GM19240 (cell line): ENCODE measurements around the gene ARPC1B.

Experiments used
- DNase-seq: peaks from one replicate; pipeline ENCODE4 v3.0.0; 2011; ENCODE audit warnings: low spot score; ENCODE audit not compliant: insufficient read length

Gene ARPC1B

GRCh38 chr7:99389772-99390171 lies 15.2 kb downstream of the ARPC1B start:
- DNase-seq: no peak

GRCh38 chr7:99390941-99391602 lies 16.5 kb downstream of the ARPC1B start:
- DNase-seq: no peak

- DNase-seq: no peak
Observed at GRCh38 chr7:99392046-99392445, 17.5 kb downstream of the ARPC1B start.

GRCh38 chr7:99392659-99393354 lies 18.3 kb downstream of the ARPC1B start:
- no peak for DNase-seq

- no peak for DNase-seq
Observed at GRCh38 chr7:99393355-99394187, 19.0 kb downstream of the ARPC1B start.

- no peak for DNase-seq
Observed at GRCh38 chr7:99394188-99394502, 19.6 kb downstream of the ARPC1B start.

- DNase-seq: no peak
Observed at GRCh38 chr7:99395616-99396327, 21.2 kb downstream of the ARPC1B start.

GRCh38 chr7:99396418-99397296 lies 22.1 kb downstream of the ARPC1B start:
- no peak for DNase-seq

- DNase-seq: no peak
Observed at GRCh38 chr7:99397297-99397983, 22.9 kb downstream of the ARPC1B start.

- DNase-seq: no peak
Observed at GRCh38 chr7:99398891-99399445, 24.4 kb downstream of the ARPC1B start.

- no peak for DNase-seq
Observed at GRCh38 chr7:99399597-99399996, 25.1 kb downstream of the ARPC1B start.

- DNase-seq: no peak
Observed at GRCh38 chr7:99402854-99403253, 28.3 kb downstream of the ARPC1B start.

- no peak for DNase-seq
Observed at GRCh38 chr7:99403764-99404163, 29.2 kb downstream of the ARPC1B start.

GRCh38 chr7:99404235-99404976 lies 29.9 kb downstream of the ARPC1B start:
- no peak for DNase-seq

- DNase-seq: no peak
Observed at GRCh38 chr7:99404977-99405320, 30.4 kb downstream of the ARPC1B start.

- no peak for DNase-seq
Observed at GRCh38 chr7:99406557-99406956, 32.0 kb downstream of the ARPC1B start.

- no peak for DNase-seq
Observed at GRCh38 chr7:99407872-99408378, 33.4 kb downstream of the ARPC1B start.

- peak; percentile 90 for DNase-seq
Observed at GRCh38 chr7:99408379-99409191, 34.1 kb downstream of the ARPC1B start, which contains the start of the genes BUD31 and PDAP1. TSS of gene BUD31 (plus strand) at chr7:99408969. CDS start at chr7:99411093, 2,124 bp downstream. TSS of gene PDAP1 (minus strand) at chr7:99408597. CDS start at chr7:99408548, 49 bp downstream.
